ENCODE results near the gene EXOSC6. TPM values are rescaled to one million over a fixed set of nuclear protein-coding genes. Genes with fewer than 3 reads are reported as not detected.
"Not testable (repeated sequence)": the region's sequence is repeated elsewhere in the genome, so short reads cannot be mapped to it uniquely, and the experiment has no call there.

The EXOSC6 gene
- total RNA-seq = 28.2 and 40.0 TPM in 2 replicates

DNA sequence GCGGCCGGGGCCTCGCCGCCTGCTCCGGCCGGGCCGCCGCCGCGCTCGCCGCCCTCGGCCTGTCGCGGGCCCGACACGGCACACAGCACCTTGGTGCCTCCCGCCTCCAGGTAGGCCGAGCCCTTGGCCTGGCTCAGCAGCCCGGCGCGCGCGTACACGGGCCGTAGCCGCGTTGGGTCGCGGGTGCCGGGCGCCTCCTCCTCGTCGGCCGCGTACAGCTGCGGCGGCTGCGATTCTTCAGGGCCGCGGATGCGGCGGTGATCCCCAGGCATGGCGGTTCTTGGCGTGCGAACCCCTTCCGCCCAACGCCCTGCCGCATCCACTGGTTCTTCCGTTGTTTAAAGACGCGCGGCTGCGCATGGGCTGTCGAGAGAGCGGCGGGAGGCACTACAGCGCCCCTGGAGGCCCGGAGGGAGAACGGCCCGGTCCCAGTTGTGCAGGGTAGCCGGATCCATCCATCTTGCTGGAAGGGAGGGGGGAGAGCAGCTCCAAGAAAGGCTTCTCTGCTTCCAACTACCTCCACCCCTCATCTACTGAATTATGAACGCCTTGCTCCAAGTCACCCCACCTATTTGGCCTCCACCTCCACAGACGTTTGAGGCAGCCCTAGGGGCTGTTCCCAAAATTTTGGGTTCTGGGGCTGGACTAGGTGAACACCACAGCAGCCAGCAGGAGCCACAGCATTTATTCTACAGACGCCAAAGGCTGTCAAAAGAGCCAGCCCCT lies at the start of gene EXOSC6:
Gene EXOSC6, minus strand, starts transcription at position 312 of the 726 bp plus-strand sequence. Its CDS starts 40 bp downstream, at position 272.
- DNase-seq (ENCODE audit: low read depth in 2 of 2) = peak; percentile 83 to 95

DNA sequence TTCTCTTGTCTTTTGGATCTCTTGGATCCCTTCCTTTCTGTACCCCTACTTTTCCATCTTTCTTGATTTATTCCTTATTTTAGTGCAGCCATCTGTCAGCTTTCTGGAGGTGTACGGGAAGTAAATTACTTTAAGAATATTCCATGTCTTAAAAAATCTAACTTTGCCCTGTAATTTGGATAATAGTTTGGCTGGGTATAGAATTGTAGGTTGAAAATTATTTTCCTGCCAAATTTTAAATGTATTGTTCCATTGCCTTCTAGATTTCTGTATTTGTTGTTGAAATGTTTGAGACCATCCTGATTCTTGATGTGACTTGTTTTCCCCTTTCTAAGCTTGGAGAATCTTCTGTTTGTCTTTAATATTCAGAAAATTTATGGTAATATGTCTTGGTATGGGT lies 49.4 kb upstream of the EXOSC6 start:
- DNase-seq (ENCODE audit: low read depth in 2 of 2) = no peak

DNA sequence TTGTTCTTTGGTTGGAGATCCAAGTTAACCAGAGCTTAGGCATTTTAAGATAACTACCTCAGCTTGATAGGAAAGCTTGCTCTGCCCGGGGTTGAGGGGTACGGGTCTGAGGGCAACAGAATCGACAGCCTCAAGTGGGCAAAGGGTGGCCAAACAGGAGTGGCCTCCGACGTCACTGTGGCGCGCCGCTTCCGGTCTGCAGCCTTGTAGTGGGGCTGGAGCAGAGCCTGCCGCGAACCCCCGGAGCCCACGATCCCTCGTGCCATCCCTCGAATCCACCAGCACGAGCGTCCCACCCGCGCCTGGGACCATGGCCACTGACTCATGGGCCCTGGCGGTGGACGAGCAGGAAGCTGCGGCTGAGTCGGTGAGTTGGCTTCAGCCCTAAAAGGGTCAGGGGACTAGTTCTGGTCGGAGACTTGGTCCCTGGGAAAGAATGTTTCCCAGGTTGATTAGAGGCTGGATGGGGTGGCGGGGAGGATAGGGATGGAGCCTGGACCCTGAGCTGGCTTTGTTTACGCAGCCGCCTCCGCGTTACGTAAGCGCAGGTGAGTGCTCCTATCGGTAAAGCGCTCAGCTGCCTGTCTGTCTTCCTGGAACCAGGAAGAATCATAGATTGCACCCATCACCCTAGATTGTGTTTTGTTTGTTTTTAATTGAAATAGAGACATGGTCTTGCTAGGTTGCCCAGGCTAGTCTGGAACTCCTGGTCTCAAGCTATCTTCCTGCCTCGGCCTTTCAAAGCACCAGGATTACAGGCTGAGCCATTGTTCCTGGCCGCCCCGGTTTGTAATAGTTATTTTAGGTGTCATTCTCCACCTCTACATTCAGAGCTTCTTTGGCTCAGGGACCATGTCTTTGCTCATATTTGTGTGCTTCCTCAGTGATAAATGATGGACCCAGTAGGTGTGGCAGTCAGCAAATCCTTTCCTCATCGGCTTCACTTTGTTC lies 47.5 kb upstream of the EXOSC6 start, which contains the start of gene DDX19B:
Gene DDX19B, plus strand, starts transcription at position 199 of the 951 bp plus-strand sequence. Its CDS starts 112 bp downstream, at position 311.
- peak; percentile 61 to 80 for DNase-seq (ENCODE audit: low read depth in 2 of 2)

DNA sequence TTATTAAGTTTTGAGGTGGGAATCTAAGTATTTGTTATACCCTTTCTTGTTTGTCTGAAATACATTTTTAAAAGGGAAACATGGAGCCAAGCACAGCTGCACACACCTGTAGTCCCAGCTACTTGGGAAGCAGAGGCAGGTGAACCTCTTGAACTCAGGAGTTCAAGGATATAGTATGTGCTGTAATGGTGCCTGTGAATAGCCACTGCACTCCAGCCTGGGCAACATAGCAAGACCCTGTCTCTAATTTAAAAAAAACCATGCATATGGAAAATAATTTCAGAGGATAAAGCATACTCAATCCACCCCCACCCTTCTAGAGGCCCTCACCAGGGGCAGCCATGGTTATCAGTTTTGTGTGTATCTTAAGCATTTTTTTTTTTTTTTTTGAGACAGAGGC lies 43.9 kb upstream of the EXOSC6 start:
- DNase-seq (ENCODE audit: low read depth in 2 of 2) = no peak

DNA sequence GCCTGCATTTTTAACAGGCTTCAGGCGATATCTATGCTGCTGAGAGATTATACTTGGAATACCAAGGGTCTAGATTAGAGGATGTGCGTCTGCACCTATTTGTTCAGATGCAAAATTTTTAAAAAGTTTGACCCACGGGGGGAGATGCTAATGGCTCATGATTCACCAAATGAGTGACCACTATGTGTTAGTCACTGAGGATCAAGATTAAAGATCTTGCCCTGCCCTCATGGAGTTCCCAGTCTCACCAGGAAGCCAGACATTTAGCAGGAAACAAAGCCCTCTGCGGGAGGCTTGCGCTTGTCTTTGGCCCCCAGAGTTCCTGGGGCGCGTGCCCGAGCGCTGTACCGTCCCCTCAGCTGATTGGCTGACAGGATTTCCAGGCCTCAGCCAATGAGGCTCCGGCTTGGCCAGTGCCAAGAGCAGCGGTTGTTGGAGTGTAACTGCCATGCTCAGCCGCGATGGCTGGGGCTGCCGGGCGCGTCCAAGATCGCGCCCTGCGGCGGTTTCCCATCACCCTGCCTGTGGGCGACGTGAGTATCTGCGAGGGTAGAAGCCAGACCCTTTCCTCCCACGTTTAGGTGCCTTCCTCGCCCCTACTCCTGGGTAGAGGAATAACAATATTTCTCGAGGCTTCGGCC lies 42.8 kb upstream of the EXOSC6 start:
- DNase-seq (ENCODE audit: low read depth in 2 of 2) = no peak

- not testable (repeated sequence) for DNase-seq (ENCODE audit: low read depth in 2 of 2)
These were observed 40.4 kb upstream of the EXOSC6 start for GRCh38 chr16:70292148-70292547.

GRCh38 chr16:70290949-70291519 lies 39.3 kb upstream of the EXOSC6 start:
- DNase-seq (ENCODE audit: low read depth in 2 of 2) = no peak

DNA sequence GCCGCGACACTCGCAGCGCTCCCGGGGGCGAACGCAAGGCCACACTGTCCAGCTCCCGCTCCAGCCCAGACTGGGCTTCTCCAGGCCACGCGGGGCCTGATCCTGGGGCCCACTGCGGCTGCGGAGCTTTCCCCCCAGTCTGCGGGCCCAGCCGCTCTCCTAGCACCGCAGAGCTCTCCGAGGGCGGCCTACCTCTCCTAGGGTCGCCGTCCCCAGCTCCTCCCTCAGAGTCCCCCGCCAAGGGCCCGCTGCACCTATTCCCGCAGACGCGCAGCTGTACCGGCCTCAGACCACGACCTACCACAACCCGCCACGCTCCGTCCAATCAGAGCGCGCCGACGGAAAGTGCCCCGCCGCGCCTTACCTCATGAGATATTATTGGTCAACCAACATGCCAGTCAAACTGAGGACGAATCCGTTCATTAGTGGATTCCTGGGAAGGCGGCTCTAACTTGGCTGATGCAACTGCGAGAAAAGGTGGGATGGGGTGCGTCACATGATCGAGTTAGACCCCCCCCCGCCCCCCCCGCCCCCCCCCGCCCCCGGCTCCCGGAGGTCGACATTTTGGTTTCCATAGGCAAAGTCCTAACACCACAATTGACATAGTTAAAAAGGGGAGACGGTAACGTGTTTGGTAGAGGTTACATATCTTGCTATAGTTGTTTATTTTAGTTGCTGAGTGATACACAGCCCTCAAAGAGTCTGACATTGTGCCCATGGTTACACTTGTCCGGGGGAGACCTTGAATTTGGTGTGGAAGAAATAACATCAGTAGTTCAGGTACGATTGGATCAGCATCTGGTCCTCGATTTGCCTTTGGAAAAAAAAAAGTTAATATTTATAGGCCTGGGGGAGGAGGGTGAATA lies 37.7 kb upstream of the EXOSC6 start, which contains the start of gene AARS1:
Gene AARS1, minus strand, starts transcription at position 278 of the 866 bp plus-strand sequence. CDS start 6,743 bp downstream, outside the sequence.
- peak; percentile 100 for DNase-seq (ENCODE audit: low read depth in 2 of 2)

DNA sequence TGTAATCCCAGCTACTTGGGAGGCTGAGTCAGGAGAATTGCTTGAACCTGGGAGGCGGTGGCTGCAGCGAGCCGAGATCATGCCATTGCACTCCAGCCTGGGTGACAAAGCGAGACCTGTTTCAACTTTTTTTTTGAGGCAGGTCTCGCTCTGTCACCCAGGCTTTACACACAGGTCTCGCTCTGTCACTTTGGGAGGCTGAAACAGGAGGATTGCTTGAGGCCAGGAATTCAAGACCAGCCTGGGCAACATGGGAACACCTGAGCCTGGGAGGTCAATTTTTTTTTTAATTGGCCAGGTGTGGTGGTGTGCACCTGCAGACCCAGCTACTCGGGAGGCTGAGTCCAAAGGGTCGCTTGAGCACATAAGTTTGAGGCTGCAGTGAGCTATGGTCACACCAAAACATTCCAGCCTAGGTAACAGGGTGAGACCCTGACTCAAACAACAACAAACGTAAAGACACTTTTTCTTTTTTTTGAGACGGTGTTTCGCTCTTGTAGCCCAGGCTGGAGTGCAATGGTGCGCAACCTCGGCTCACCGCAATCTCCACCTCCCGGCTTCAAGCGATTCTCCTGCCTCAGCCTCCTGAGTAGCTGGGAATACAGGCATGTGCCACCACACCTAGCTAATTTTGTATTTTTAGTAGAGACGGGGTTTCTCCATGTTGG lies 35.7 kb upstream of the EXOSC6 start:
- DNase-seq (ENCODE audit: low read depth in 2 of 2) = not testable (repeated sequence)

DNA sequence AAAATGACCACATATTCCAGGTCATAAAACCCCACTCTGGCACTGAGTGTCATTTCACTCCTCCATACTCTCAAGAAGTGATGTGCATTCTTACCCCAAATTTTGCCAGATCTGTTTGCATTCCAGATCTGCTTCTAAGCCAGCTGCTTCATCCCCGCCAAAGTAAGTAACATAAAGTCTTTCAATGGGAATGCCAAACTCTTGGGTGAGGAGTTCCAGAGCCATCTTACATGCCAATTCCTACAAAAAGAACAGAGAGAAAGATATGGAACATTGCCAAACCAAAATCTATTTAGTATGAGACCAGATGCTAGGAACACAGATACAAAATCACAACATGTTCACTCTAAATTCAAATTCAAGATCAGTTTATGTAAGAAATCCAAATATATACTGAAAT lies 24.7 kb upstream of the EXOSC6 start:
- DNase-seq (ENCODE audit: low read depth in 2 of 2) = no peak

DNA sequence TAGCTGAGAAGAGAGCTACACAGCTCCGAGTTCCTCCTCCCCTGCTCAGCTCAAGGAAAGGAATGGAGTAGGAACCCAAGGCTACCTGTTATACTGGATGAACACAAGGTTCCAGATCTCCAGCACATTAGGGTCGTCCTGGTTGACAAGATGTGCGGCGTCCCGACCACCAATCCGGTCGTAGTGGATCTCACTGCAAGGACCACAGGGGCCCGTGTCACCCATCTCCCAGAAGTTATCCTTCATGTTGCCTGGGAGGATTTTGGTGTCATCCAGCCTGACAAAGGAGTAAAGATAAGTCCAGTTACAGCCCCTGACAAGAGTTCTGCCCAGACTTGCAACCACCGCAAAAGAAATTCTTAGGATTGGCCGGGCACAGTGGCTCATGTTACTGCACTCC lies 20.0 kb upstream of the EXOSC6 start:
- DNase-seq (ENCODE audit: low read depth in 2 of 2) = no peak

- DNase-seq (ENCODE audit: low read depth in 2 of 2) = no peak
These were observed 18.4 kb upstream of the EXOSC6 start for GRCh38 chr16:70270176-70270575.

DNA sequence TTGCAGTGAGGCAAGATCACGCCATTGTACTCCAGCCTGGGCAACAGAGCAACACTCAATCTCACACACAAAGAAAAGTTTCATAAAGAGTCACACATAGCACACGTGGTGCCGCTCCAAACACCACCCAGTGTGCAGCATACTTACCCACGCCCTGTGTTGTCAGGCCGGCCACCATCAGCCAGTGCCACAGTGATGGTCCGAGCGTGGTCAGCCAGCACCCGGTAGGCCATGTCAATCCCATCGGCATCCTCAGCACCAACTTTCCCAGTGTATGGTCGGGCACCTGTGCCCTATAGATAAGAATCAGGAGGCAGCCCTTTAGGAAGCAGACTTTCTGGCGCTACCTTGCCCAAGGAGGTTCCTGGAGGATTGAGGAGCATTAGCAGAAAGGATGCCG lies 17.7 kb upstream of the EXOSC6 start:
- DNase-seq (ENCODE audit: low read depth in 2 of 2) = no peak

DNA sequence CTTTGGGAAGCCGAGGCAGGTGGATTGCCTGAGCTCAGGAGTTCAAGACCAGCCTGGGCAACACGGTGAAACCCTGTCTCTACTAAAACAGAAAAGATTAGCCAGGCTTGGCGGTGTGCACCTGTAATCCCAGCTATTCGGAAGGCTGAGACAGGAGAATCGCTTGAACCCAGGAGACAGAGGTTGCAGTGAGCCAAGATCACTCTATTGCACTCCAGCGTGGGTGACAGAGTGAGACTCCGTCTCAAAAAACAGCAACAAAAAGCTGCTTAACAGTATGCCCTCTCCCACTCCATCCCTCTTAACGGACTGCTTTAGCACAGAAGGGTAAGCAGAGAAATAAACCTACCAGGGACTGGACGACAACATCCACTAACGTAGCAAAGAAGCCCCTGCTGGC lies 16.2 kb upstream of the EXOSC6 start:
- DNase-seq (ENCODE audit: low read depth in 2 of 2) = not testable (repeated sequence)

DNA sequence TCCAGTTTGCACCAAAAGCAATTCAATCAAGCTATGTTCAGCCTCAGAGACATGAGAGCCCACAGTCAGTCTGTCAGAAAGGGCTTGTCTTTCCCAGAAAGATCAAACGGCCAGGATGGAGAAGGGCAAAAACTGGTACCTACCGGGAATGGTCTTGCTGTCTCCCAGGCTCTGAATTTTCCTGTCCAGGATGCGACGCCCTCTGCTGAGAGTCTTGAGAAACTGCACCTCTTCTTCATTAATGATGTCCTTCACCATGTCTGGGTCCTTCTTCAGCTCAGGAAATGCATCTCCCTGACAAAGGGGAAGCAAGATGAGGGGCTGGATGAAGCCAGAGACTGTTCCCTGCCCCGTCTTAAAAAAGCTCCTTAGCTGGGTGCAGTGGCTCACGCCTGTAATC lies 15.8 kb upstream of the EXOSC6 start:
- peak; percentile 42 to 71 for DNase-seq (ENCODE audit: low read depth in 2 of 2)

GRCh38 chr16:70259903-70260302 lies 8.2 kb upstream of the EXOSC6 start:
- not testable (repeated sequence) for DNase-seq (ENCODE audit: low read depth in 2 of 2)

DNA sequence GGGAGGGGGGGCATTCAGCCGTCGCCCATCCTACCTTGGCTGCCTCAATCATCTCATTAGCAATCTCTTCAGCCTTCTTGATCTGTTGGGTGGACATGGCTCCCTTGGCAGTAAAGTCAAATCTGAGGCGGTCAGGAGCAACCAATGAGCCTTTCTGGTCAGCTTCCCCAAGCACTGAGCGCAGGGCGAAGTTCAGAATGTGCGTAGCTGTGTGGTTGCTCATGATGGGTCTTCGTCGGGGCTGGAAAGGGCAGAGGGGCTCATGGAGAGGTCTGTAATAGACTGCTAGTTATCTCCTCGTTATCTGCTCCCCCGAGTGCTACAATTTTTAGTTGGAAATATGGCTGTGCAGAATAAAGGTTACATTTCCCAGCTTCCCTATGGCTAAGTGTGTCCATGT lies 7.2 kb upstream of the EXOSC6 start:
- no peak for DNase-seq (ENCODE audit: low read depth in 2 of 2)

DNA sequence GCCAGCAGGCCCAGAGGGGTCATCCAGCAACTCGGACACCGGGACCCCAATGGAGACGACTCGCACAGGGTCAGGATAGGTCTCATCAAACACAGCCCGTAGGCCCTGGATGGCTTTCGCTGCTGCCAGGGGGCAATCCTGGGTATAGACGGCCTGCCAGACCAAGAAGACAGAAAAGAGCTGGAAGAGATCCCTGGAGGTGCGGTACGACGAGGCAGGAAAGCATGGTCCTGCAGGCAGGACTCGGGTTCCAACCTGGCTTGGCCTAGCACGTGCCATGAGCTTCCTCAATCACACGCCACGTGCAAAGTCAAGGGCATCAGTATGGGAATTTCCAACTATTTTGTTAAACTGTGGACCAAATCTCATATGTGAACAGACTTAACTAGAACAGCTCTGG lies 6.3 kb upstream of the EXOSC6 start:
- DNase-seq (ENCODE audit: low read depth in 2 of 2) = no peak

- DNase-seq (ENCODE audit: low read depth in 2 of 2) = no peak
These were observed 5.7 kb upstream of the EXOSC6 start for GRCh38 chr16:70257391-70257790.

- DNase-seq (ENCODE audit: low read depth in 2 of 2) = no peak
These were observed 3.8 kb upstream of the EXOSC6 start for GRCh38 chr16:70255574-70255973.

All from dermis microvascular lymphatic vessel endothelial cell (primary cell).